SIG-M5 treated with dmso at 0.1 percent for 504 hours (cell line): ENCODE measurements around the gene OGDH.

ENCODE experiments used
- DNase-seq: peaks from one replicate; lab custom pipeline; 2025; ENCODE audit not compliant: unreplicated experiment; lab: John Stamatoyannopoulos, UW

OGDH gene

DNA sequence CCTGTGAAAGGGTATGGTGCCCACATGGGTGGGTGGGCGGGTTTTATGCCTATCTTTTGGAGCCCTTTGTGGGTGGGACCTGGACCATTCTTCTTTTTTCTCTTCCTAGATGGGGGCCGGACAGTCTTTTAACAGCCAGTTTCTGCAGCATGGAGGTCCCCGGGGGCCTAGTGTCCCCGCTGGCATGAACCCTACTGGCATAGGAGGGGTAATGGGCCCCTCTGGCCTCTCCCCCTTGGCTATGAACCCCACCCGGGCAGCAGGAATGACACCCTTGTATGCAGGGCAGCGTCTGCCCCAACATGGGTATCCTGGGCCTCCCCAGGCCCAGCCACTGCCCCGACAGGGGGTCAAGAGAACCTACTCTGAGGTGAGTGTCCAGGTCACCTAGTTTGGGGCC, 151.3 kb downstream of the OGDH start:
- no peak for DNase-seq
